ENCODE measurements around the gene AANAT. TPM values are rescaled to one million over a fixed set of nuclear protein-coding genes. Genes with fewer than 3 reads are reported as not detected.
"Not testable (repeated sequence)": the region's sequence is repeated elsewhere in the genome, so short reads cannot be mapped to it uniquely, and the experiment has no call there.

AANAT gene
- total RNA-seq, 2 donors from 2014 or later, result not detected

DNA sequence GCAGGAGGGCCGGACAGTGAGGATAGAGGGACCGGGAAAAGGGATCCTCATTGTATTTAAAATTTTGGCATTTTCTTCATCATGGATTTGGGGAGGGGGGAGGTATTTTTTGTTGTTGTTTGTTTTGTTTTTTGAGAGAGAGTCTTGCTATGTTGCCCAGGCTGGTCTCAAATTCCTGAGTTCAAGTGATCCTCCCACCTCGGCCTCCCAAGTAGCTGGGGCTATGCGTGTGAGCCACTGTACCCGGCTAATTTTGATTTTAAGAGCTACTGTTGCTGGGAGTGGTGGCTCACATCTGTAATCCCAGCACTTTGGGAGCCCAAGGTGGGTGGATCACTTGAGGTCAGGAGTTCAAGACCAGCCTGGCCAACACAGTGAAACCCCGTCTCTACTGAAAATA is 47.0 kb downstream of the AANAT start:
- intact Hi-C loops (cut with DNase I); DNase-seq: not testable (repeated sequence)

GRCh38 chr17:76515274-76515949 is 48.0 kb downstream of the AANAT start:
- DNase-seq (peak; percentile 82), ATAC-seq (peak; percentile 74 to 80)
- intact Hi-C loops (cut with DNase I), result no loop called here

More for the DNA sequence above, 47.0 kb downstream of the AANAT start:
- ATAC-seq, result not testable (repeated sequence)

- intact Hi-C loops (cut with DNase I), result no loop called here
- DNase-seq (no peak), ATAC-seq (no peak)
These were observed 50.2 kb downstream of the AANAT start for GRCh38 chr17:76517638-76518038.

DNA sequence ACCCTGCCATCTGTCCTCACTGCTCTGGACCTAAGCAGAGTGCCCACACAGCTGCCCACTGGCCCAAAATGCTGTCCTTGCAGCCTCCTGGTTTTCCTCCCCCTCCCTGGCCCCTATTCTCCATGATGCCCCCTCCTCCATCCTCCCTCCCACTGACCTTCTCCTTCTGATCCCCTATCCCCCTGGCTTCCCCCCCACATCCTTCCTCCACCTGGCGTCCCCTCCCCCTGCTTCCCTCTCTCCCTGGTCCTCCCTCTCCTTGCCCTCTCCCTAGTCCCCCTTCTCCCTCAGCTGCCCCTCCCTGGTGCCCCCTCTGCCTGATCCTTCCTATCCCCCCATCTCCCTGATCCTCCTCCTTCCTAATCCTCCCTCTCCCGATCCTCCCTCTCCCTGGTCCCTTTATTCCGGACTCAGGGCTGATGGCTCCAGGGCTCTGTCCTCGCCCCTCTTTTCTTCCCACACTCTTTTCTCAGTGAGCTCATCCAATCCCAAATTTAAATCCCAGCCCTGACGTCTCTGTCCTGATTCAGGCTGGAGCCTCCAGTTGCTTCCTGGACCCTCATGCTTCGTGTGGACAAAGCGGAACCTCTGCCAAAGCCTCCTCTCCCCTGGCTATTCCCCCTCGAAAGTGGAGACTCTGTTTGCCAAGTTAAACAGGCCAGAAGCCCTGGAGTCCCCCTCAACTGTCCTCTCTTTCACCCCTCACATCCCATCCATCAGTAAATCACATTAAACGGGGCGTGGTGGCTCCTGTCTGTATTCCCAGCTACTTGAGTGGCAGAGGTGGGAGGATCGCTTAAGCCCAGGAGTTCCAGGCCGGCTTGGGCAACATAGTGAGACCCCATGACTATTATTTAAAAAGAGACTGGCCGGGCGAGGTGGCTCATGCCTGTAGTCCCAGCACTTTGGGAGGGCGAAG is 51.9 kb downstream of the AANAT start:
- ATAC-seq (no peak), DNase-seq (no peak)
- intact Hi-C loops (cut with DNase I), result no loop called here

Other genes with a start within 250 kb of the AANAT start
- gene RNF157, start 227.1 kb upstream of the AANAT start, total RNA-seq, result 10 to 100 TPM; 11.1 to 19.9 TPM
- gene UBALD2, start 202.3 kb upstream of the AANAT start, total RNA-seq, result 10 to 100 TPM; 21.3 to 30.8 TPM
- 1 to 10 TPM; 1.9 to 3.9 TPM for gene QRICH2, start 159.3 kb upstream of the AANAT start, total RNA-seq
- gene PRPSAP1, start 113.7 kb upstream of the AANAT start, total RNA-seq, result 10 to 100 TPM; 38.9 to 39.3 TPM
- 10 to 100 TPM in 1 of 2 donors, 1 to 10 TPM in 1; 4.8 to 27.9 TPM for gene SPHK1, start 83.0 kb upstream of the AANAT start, total RNA-seq
- 10 to 100 TPM; 28.3 to 29.1 TPM for gene UBE2O, start 14.5 kb upstream of the AANAT start, total RNA-seq
- gene RHBDF2, start 33.8 kb downstream of the AANAT start, total RNA-seq, result 10 to 100 TPM; 16.0 to 18.9 TPM
- gene CYGB, start 70.1 kb downstream of the AANAT start, total RNA-seq, result 10 to 100 TPM; 45.7 to 70.8 TPM
- gene PRCD, start 72.4 kb downstream of the AANAT start, total RNA-seq, result 1 to 10 TPM; 5.5 to 7.7 TPM
- gene ST6GALNAC2, start 118.3 kb downstream of the AANAT start, total RNA-seq, result 1 to 10 TPM; 5.0 to 5.1 TPM
- gene ST6GALNAC1, start 176.2 kb downstream of the AANAT start, total RNA-seq, result 1 to 10 TPM; 2.4 TPM
- 100 to 1,000 TPM; 394 to 506 TPM for gene MXRA7, start 243.4 kb downstream of the AANAT start, total RNA-seq